NCI-H2081 (cell line): ENCODE measurements around the gene TNFRSF25.
"Not testable (repeated sequence)": the region's sequence is repeated elsewhere in the genome, so short reads cannot be mapped to it uniquely, and the experiment has no call there.

Experiments used
- DNase-seq, 2 experiments: peaks; one replicate each; lab custom pipeline; 2025; lab: John Stamatoyannopoulos, UW

Gene TNFRSF25

DNA sequence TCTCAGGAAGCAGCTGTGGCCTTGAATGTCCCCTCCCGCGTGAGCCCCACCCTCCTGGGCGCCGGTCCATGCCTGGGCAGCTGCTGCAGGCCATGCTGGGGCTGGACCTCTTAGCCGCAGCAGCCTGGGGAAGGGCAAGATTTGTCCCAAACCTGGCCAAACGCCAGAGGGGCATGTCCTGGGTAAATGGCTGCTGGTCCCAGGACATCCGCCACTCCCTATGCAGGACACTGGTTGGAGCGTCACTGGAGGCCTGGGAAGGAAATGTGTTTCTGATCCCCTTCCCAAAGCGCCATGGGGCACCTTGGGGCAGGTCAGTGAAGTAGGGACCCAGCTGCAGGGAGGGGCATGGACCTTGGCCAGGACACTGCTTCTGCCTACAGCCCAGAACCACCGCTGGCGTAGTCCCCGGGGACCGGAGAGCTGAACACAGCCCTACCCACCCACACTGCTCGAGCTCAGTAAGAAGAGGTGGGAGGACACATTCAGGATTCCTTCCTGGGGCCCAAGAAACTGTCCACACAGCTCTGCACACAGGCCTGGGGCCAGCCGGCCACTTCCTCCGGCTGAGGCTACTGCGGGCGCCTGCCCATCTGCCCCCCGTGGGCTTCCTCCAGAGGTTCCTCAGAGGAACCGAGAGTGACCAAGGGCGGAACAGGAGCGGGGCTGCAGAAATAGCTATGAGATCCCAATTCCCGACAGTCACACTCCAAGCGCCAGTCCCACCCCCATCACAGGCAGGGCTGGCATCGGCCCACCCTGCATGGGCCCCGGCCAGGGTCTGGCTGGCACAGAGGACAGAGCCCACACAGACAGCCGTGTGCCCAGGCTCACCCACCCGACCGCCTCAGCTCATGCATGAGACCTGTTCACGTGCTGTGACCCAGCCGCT lies 36.3 kb upstream of the TNFRSF25 start:
- no peak for DNase-seq

DNA sequence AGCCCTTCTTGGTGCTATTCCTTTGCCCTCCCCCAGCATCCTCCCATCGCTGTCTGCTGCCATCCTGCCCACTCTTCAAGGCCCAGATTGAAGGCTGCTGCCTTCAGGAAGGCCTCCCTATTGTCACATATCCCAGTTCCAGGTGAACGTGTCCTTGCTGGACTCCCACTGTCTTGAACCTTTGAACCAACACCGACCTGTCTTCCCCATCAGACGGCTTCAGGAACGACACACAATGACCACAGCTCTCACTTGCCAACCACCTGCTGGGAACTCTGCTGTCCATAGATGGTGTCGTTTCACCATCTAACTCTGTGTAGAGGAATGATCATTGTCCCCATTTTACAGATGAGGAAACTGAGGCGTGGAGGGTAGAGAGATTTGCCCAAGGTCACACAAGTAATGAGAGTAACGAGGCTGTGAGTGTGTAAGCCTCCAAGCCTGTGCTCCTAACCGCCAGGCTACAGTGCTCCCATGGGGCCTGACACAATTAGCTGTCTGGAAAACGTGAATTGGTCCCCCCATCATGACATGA lies 35.4 kb upstream of the TNFRSF25 start:
- DNase-seq, result no peak

DNA sequence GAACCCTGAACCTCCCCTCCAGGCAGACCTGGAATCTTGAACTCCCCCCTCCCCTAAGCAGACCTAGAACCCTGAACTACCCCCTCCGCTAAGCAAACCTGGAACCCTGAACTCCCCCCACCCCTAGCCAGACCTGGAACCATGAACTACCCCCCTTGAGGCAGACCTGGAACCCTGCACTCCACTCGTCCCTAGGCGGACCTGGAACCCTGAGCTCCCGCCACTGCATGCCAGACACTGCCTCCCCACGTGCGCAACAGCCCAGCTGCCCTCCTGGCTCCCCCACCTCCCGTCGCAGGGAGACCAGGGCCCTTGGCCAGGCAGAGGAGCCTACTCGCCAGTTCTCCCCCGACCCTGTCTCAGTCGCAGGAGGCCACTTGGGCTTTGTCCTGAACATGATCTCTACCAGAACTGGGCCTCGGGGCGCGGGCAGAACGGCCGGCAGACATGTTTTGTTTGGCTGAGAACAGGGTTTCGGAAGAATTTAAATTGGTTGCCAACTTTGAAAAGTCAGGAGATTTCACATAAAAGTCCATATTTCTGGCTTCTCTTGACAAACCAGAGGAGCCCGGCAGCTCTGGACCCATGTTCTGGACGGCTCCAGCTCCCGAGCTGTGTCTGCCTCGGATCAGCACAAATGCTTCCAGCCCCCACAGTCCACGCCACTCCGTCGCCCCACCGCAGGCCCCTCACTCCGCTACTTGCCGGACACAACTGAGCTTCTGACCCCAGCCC lies 34.7 kb upstream of the TNFRSF25 start:
- no peak for DNase-seq

DNA sequence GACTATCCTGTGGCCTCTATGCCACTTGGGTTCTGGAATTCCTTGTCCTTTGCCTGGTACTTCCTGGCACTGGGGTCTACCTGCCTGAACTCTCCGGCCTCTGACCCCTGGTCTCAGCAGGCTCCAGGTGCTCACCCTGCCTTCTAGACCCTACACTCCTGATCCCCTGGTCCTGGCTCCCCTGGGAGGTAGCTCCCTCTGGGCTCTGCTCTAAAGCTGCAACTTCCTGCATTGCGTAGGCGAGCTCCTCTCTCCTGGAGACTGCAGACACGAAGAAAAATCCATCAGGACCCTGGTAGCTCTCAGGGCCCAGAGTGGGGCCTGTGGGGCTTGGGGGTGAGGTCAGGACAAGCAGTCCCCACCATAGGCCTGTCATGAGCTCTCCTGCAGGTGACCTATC lies 33.3 kb upstream of the TNFRSF25 start:
- no peak for DNase-seq

DNA sequence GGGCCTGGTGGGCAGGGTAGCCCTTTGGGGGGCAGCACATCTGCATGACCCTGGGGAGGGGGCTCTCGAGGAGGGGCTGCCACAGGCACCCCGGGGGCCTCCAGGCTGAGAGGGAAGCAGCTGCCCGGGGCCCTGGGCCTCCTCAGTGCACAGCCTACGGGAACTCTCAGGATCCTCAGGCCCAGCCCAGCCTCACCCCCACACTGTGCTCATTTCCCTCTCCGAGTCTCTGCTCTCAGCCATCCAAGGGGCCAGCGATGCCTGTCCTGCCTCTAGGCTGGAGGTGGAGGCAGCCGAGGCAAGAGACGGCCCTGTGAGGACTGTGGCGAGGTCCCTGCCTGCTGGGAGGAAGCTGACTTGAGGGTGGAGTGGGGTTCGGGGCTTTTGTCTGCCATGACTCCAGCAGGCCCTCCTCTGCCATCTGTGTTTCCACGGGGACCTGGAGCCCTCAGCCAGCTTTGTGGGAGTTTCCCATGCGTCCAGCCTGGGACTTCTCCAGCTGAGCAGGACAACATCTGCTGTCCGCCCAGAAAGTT lies 32.7 kb upstream of the TNFRSF25 start:
- no peak for DNase-seq

- DNase-seq, result no peak
These were observed 32.0 kb upstream of the TNFRSF25 start for GRCh38 chr1:6497867-6498575.

GRCh38 chr1:6497215-6497866 lies 31.4 kb upstream of the TNFRSF25 start:
- peak; percentile 24 to 58 for DNase-seq

DNA sequence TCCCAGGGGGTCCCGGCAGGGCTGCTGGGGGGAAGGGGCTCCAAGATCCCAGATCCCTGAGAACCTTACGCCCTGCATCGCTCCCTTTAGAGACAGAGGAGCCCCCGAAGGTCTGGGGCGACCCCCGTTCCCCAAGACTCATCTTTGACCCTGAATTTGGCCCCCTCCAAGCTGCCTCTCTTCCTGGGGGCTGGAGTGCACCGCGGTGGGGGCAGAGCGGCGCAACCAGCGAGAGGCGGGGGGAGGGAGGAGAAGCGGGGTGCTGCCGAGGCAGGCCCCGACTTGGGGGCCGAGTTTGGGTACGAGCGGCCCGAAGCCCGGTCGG lies 30.9 kb upstream of the TNFRSF25 start:
- DNase-seq, result no peak

GRCh38 chr1:6496365-6496721 lies 30.4 kb upstream of the TNFRSF25 start:
- DNase-seq, result no peak

- DNase-seq, result no peak
These were observed 29.8 kb upstream of the TNFRSF25 start for GRCh38 chr1:6495540-6496364.

DNA sequence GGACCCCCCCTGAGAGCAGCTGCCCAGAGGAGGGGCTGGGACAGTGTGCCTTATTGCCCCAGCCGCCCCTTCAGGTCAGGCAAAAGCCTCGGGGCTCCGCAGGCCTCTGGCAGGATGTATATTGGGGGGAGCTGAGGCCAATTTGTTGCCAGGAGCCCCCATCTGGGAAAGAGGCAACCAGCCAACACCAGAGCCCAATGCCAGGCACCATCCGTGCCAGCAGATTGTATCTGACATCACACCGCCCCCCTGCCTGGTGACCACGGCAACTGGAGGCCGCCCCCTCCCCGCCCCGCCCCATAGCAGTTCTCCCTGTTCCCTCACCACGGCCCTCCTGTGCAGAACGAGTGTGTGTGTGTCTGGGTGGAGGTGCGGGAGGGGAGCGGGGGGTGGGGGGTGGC lies 29.1 kb upstream of the TNFRSF25 start:
- DNase-seq, result peak; percentile 80 to 81

DNA sequence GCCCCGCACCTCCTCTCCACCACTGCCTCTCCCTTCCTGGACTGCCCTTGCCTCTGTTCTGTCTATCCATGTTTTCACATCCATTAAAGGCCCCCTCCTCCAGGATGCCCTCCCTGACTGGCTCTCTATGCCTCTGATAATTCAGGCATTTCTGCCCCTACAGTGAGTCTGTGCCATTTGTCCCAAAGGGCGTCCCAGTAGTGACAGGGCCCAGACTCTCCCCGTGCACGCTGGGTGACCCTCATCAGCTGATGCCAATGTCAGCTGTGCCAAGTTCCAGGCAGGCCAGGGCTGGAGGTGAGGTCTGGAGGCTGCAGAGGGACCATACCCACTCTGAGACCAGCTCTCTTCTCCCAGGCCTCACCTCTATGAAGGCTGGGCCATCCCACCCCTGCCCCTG lies 28.7 kb upstream of the TNFRSF25 start:
- DNase-seq, result no peak

- DNase-seq, result not testable (repeated sequence)
These were observed 27.9 kb upstream of the TNFRSF25 start for GRCh38 chr1:6493834-6494223.

DNA sequence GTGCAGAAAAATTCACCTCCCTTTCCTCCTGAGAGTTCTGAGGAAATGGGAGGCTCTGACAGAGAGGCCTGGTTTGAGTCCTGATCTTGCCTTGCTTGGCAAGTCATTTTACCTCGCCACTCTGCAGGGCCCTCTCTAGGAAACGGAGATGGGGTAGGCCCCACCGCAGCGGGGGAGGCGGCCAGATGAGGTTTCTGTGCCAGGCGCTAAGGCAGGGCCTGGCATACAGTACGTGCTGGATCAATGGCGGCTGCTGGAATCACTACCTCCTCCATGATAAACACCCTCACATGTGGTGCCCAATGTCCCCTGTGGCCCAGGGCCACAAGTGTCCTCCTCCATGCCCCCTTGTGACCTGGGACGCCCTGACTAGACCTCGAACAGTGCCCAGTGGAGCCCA lies 26.0 kb upstream of the TNFRSF25 start:
- no peak for DNase-seq

DNA sequence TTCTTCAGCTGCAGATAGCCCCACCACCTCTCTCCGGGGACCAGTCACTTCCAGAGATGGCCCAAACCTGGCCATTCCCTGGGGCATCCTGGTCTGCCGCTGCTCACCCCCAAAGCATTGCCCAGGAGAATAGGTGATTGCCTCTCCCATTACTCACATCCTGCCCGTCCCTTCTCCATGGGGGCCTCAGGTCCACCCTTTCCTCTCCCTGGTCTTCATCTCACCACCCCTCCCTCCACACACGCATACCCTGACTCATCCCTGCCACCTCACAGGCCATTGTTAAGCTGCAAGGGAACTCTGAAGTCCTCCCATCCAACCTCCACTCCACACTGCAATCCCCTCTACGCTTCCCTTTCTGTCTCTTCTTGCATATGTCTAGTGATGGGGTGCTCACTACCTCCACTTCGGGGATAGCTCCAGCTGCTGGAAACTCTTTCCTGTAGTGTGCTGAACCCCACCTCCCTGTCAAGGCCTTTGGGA lies 25.5 kb upstream of the TNFRSF25 start, which contains the start of gene PLEKHG5:
TSS of gene PLEKHG5 (minus strand) at position 188 of the 483 bp plus-strand sequence. CDS start 14,096 bp downstream, outside the sequence.
- no peak for DNase-seq

GRCh38 chr1:6491081-6491449 lies 25.1 kb upstream of the TNFRSF25 start:
- DNase-seq, result no peak

DNA sequence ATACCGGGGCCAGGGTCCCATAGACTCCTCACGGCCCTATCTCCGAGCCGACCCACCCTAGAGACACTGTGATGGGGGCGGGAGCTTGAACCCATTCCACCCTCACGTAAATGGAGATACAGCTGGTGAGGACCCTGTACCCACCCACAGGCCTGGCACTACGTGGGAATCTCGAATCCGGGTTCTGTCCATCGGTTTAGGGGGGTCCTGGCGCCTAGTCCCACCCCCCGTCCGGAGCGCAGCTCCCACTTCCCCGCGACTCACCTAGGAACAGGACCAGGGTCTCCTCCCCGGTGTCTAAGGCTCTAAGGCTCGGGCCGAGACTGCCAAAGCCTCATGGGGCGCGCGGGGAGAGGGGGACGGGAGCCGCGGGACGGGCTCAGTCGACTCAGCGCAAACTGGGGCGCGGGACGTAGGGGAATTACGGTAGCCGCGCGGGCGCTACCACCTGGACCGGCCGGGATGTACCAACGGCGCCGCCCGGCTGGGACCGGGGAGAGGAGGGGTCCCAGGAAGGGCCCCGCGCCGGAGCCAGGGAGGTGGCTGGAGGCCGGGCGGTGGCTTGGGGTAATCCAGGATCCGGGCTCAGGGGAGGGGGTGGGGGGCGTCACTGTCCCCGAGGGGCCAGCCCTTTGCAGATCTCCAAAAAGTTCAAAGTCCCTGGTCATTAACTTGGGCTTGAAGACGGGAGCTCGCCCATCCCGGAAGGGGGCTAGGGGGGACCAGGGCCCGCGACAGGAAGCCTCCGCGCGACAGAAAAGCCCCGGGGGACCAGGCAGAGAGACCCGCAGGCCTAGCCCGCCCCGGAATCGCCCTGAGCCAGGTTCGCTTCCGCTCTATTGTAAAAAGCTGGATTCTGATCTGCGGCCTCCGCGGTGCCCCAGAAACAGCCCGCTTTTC lies 24.5 kb upstream of the TNFRSF25 start:
- peak; percentile 51 to 68 for DNase-seq

GRCh38 chr1:6489799-6490180 lies 23.8 kb upstream of the TNFRSF25 start:
- DNase-seq, result peak; percentile 73 to 75

GRCh38 chr1:6489383-6489765 lies 23.4 kb upstream of the TNFRSF25 start:
- no peak for DNase-seq
